Measurements from ENCODE around the gene CHI3L1.
"Not testable (repeated sequence)": the region's sequence is repeated elsewhere in the genome, so short reads cannot be mapped to it uniquely, and the experiment has no call there.

The CHI3L1 gene

DNA sequence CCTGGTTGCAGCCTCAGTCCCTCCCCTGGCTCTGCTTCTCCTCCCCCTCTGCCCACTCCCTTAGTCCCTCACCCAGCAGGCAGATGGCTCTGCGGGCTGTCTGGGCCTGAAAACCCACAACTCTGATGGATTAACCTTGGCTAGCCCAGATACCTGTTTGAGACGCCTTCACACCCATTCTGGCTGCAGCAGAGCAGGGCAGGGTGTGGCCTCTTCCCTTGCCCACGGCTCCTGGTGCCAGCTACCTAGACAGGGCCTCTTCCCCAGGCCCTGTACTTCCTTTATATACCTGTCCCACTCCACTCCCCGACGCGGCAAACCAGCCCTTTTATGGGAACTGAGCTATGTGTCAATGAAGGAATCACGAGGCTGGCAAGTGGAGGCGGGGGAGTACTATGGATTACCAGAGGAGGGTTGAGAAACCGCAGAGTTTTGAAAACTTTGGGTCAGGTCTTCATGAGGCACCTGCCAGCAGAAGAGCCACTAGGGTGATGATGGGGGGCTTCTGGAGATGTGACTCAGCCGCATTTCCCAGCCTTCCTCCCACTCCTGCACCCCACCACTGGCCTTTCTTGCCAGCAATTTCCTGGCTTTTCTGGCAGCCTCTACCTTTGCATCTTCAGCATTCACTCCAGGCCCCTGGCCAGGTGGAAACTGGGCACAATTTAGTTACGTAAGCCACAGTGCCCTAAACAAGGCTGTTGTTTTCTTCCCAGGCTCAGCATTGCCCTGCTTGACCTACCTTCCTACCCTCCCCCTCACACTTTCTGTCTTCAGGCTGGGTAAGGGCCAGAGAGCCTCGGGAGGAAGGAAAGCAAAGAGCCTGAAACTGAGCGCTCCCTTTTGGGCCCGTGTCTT is at the start of gene CHI3L1:
TSS of gene CHI3L1 (minus strand) at position 259 of the 858 bp plus-strand sequence. CDS start at position 178, 81 bp downstream.
- no peak for DNase-seq

DNA sequence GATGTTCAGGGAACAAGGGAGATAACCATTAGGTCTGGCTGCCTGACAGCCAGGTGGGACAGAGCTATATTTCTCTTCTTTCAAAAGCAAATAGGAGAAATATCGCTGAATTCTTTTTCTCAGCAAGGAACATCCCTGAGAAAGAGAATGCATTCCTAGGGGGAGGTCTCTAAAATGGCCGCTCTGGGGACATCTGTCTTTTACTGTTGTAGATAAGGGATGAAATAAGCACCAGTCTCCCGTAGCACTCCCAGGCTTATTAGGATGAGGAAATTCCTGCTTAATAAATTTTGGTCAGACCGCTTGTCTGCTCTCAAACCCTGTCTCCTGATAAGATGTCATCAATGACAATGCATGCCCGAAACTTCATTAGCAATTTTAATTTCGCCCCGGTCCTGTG is 48.4 kb upstream of the CHI3L1 start:
- DNase-seq: not testable (repeated sequence)

DNA sequence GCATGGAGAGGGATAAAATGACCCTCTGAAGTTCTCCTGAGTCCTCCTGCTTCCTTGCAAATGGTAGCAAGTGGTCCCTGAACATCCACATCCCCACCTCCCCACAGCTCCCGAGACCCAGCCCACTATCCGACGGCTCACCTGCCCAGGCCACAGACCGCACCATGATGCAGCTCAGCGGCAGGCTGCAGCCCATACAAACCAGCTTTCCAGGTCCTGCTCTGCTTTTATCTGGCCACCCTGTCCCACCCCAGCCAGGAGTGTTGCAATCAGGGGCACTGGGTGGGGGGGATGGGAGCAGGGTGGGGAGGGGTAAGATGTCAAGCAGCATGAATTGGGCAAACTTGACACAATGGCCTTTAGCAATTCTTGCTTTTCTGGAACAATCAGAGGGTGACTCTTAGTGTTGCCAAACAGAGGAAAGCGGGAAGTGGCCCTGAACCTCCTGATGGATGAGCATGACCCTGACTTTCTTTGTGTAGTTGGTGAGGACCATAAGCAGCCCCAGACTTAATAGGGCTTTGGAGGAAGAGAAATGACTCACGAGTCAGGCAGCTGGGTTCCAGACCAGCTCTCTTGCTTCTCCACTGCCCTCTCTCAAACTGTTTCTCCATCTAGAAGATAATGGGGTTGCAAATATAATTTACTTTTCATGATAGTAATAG is 43.1 kb upstream of the CHI3L1 start, which contains the start of gene CHIT1:
TSS of gene CHIT1 (minus strand) at position 203 of the 665 bp plus-strand sequence. CDS start at position 166, 37 bp downstream.
- no peak for DNase-seq

DNA sequence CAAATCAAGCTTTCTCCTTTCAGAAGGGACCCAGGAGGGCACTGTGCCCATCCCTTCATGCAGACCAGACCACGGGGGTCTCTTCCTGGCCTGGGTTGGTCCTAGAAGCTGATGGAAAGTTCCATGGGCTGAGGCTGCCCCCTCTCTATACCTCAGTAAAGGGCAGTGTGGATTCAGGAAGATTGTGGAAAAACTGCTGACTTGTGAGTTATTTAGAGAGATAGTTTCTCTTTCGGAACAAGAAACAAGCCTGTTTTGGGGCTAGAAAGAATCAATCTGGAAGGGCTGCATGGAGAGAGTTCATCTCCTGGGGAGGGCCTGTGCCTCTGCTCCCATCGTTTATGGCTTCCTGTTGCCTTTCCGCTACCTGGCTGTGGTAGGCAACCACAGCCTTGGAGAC is 42.2 kb upstream of the CHI3L1 start:
- DNase-seq: no peak

DNA sequence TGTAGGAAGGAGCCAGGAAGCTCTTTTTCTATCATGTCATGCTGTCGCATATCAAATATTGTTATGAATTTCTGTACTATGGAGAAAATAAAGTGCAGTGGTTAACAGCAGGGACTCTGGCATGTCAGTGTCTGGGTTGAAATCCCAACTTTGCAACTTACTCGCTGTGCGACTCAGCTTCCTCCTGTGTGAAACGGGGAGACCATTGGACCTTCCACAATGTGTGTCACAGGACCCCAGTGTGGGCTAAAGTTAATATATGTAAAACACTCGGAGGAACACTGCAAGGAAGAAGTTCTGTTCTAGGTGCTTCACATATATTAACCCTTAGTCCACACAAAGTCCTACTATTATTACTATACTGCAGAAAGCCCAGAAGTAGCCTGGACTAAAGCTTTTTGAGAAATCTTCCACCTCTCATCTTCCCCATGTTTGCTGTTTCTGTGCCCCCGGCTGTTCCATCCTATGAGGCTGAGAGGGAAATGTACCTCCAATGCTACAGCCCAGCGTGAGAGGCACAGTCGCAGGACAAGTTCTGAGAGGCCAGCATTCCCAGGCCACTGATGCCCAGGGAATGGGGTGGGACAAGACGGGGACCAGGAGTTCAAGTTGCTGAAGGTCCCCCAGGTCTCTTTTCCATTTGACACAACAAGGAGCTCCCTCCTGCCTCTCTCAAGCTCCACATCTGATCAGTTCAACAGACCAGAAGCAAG is 41.0 kb upstream of the CHI3L1 start:
- DNase-seq: no peak

DNA sequence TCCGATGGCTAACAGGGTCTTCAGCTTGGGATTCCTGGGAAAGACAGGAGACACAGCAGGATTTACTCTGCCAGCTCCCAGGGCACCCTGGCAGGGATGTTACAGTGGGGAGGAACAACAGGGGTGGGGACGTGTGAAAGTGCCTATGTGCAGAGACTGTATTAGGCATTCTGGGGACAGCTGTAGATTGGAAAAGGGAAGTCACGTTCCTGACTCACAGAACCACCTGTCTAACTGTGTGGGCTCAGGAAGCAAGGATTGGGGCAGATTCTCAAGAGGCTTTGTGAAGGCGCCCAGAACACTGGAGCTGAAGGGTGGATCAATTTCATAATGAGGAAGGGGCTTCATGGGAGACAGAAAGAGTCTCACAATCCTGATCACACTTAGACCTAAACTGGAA is 38.6 kb upstream of the CHI3L1 start:
- no peak for DNase-seq

DNA sequence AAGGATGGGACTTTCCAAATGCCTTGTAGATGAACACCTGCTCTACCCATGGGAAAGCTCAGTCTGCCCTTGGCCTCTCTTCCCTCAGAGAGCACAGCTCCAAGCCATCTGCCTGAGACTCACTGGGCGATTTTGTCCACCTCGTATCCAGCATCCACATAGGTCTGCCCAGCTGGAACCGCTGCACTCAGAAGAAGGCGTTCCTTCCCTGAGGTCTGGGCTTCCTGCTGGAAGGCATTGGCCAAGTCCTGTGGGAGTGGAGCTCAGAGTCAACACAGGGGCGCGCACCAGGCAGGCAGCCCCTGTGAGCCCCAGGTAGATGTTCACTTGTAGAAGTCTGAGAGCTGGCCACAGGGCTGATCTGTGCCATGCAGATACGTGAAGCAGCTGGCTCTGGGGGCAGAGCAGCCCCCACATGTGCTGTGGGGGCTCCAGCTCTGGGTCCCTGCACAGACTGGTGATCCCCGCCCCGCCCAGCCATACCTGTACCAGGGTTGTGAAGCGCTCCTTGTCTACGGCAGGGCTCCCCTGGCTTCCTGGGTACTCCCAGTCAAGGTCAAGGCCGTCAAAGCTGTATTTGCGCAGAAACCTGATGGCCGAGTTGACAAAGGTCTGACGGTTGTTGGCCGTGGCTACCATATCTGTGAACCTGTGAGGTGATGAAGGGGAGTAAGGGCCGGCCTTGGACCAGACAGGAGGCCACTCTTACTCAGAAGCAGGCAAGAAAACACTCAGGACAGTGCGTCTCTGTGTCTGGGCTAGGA is 36.7 kb upstream of the CHI3L1 start:
- no peak for DNase-seq

DNA sequence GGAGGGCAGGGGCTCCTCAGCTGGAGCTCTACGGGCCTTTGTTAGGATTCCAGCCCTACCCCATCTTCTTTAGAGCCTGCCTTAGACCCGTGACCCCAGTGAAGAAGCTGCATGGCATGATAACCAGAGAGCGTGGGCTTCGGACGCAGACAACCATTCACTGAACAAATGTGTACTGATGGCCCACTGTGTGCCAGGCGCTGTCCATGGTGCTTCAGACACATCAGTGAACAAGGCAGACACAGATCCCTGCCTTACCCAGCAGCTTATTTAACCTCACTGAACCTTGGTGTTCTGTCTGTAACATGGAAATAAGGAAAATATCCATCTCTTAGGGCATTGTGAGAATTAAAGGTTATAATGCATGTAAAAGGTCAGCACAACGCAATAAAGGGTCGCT is 33.4 kb upstream of the CHI3L1 start:
- DNase-seq: no peak

DNA sequence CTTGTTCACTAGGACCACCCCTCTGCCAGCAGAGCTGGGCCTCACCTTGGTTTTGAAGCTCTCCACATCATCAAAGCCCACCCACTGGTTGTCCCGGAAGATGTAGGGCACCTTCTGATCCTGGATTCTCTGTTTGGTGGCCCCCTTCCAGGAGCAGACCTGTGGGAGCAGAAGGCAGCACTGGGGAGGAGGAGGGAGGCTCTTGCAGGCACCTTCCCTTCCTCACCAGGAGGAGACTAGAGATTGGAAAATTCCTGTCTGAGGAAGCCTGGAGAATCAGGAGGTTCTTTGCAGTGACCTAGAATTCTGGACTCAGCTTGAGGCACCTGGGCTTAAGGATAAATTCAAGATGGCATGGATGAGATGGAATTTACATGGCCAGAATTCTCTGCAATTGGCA is 32.7 kb upstream of the CHI3L1 start:
- DNase-seq: no peak

DNA sequence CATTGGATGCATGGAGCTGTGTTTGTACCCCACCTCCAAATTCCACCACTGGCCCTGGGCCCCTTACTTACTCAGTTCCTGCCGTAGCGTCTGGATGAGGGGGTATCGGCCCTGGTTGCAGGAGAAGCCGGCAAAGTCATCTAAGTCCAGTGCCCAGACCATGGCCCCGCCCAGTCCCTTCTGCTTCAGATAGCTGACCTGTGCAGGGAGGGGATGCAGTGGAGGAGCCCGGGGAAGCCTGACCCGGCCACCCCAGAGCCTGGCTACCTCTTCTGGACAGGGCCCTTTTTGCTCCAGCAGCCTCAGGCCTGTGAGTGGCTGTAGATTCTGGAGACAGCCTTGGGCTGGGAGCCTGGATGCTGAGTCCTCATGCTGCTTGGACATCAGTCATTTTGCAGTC is 31.2 kb upstream of the CHI3L1 start:
- DNase-seq: no peak

DNA sequence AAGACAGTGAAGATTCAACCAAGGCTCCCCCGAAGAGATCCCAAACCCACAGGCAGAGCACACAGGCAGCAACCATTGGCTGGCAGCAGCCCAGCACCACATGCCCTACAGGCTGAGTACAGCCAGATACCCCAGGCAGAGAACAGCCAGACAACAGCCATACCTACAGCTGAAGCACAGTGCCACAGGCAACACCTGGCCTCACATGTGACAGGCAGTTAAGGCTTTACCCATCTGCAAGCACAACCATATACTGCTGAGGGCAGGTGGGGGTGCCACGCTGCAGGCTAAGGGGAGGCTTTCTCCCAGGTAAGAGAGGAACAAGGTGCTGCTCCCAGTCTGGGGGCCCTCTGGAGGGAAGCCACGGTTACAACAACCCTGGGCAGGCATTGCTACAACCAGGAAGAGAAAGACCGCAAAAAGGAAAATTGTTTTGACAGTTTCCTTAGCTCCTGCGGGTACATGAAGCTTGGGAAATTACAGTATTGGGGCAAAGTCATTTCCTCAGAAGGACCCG is 30.7 kb upstream of the CHI3L1 start:
- DNase-seq: no peak

DNA sequence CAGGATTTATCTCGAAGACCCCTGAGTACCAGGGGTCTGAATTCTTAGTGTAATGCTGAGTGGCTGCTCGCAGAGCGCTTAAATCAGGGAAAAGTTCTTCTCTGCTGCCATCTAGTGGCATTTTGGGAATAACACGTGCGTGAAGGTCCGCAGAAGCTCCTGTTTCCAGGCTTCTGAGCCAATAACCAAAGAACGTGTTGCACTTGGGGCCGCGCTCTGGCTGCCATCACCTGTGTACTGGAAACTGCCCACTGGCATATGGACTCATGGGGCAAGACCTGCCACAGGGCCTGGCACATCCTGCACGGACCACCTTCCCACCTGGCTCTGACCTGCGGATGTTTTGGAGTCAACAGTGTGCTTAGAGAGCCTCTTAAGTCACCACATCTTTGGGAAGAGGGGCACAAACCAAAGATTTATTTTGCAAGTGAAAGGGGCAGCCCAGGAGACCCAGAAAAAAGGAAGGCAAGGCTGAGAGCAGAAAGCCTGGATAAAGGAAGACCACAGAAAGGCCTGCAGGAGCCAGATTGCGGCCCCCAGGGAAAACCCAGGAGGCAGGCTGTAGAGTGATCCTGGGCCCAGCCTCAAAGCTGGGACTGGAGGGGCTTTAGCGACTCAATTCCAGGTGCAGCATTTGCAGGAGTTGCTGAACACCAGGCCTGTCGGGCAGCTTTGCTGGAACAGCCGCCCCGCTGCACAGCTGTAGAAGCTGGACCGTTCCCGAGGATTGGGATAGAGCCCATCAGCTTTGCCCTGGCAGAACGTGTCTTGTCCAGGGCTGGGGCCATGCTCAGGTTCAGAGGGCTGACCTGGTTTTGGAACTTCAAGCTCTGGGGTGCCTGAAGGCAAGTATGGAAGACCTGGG is 30.0 kb upstream of the CHI3L1 start:
- peak; percentile 67 for DNase-seq

DNA sequence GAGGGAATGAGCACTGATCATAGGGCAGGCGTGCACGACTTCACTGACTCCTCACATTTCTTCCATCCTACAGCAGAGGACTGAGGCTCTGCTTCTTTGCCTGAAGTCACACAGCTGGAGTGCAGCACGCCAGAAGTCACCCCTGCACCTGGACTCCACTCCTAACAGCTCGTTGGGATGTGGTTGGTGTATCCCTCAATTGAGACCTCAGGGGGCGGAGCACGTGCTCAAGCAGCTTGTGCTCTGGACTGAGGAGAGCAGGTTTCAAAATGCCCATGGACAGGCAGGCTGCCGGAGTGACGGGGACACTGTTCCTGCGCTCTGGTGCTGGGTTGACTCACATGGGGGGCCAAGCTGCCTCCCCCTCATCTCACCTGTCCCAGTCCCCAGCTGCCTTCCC is 29.1 kb upstream of the CHI3L1 start:
- DNase-seq: peak; percentile 38

DNA sequence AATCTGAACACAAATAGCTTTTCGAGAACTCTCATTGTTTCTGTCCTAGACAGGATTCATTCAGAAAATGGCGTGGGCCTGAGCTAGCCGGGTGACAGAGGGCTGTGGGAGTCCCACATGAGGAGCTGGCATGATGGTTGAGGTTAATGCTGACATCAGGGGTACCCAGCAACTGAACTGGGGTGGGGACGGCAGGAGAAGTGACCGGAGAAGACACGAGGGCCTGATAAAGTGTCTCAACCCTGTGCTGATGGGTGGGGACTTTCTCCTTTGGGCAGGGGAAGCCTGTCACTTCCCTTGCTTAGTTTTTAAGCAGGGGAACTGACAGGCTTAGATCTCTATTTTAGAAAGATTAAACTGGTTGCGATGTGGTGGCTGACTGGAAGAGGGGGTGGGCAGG is 28.4 kb upstream of the CHI3L1 start:
- DNase-seq: no peak

DNA sequence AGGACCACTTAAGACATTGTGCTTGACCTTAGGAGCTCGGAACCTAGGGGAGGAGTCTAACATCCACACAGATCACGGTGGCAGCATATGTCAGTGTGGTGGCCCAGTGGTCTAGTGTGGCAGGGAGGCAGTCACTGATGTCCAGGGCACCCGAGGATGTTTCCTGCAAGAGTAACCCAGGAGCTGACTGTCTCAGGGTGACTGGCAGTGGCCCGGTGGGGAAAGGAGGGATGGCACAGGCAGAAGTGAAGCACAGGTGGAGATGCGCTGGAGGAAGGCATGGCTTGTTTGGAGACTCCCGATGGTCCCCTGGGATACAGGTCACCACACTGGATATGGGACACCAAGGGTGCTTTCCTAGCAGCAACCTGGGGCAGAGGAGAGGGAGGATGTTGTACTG is 26.6 kb upstream of the CHI3L1 start:
- DNase-seq: no peak

DNA sequence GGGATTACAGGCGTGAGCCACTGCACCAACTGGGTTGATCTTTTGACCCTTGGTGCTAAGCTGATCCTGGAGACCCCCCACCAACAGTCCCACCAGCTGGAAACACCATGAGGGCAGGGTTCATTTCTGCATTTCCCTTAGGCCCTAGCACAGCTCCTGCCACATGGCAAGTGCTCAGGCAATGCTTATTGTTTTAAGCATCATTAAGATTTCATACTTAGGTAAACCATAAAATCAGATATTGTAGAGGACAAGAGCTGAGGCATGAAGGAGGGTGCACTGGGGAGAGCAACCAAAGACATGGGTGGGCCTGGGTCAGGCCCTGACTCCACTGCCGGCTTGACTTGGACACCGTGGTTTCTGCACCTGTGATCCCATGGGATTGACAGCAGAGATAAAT is 25.3 kb upstream of the CHI3L1 start:
- no peak for DNase-seq

DNA sequence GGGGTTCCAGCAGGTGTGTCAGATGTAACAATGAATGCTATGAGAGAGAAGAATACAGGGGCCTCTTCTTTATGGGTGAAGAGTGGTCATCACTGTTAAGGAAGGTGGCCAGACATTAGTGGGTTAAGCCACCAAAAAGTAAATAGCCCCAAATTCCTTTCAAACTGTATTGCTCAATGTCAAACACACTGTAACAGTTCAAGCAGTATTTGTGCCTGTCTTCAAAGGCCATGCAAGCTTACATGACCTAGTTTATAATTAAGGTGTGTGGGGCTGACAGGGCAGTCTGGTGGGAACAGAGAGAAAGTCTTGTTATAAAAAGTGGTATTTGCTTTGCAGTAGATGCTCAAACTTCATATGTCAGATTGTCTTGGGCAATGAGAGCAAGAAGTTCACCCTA is 24.5 kb upstream of the CHI3L1 start:
- DNase-seq: no peak

DNA sequence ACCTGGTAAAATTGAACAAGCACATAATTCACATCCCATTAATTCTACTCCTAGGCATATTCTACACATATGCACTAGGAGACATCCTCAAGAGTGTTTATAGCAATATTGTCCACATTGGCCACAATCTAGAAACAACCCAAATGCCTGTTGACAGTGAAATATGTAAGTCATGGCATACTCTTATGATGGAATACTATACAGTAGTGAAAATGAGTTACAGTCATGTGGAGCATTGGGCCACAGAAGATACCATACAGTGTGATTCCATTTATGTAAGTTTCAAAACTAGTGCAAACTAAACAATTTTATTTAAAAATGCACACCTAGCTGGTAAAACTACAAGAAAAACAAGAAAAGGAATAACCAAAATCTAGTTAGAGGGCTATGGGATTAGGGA is 23.8 kb upstream of the CHI3L1 start:
- DNase-seq: no peak

DNA sequence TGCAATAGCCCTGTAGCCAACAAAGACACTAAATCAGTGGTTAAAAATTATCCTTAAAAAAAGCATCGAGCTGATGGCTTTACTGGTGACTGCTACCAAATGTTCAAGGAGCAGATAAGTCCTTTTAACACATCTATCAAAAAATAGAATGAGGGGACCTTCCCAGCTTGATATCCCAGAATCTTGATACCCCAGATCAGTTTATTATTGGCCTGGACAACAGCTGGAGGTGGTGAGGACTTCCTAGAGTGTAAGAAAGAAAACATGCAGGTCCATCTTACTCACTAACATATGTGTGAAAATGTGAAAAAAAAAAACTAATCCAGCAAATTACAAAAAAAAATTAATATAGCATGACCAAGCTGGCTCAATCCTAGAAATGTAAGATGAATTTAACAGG is 21.7 kb upstream of the CHI3L1 start:
- DNase-seq: no peak

DNA sequence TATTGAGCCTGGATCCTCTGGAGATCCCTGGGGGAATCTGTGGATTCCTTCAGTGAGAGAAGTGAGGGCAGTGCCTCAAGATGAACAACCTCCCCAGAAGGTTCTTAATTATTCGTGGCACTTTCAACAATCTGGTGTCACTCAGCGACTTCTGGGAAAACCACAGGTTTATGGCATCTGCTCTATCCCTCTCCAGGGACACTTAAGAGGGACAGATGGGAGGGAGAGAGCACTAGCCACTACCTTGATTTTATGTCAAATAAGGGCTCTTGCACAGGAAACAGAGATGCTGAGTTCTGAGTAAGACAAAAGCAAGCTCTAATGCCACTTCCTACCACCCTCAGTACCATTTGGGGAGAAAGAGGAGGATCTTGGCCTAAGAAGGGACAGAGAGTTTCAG is 21.2 kb upstream of the CHI3L1 start:
- DNase-seq: no peak

DNA sequence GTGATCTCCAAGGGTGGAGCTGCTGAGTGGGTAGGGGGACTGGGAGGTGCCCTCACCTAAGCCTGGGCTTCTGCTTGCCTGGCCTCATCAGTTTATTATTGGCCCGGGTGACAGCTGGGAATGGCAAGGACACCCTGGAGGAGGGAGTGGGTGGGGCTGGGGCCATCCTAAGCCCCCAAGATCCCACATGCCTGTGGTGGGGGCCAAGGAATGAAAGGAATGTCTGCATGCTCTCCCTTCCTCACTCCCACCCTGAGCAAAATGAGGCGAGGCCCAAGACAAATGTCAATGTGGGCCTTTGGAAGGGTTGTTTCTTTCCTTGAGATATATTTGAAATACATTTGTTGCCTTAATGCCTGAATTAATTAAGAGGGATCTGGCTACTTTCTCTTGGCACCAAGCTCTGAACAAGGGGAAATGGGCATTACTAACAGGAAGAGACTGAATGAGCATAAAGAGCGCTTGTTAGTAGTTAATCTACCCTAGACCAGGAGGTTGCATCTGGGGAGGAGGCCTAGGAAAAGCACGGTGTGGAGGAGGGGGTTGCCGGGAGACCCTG is 19.7 kb upstream of the CHI3L1 start:
- DNase-seq: peak; percentile 61
